HEK293 (cell line): ENCODE data around the gene MED6.

Experiments
- AEBP2 ChIP-seq: fragments of 450-650 bp; formaldehyde crosslinking; IDR thresholded peaks from 2 replicates; pipeline ENCODE4 v1.5.1; 2016; ENCODE audit warnings: missing biosample characterization, missing genetic modification characterization, borderline replicate concordance
- HOXC10 ChIP-seq: sonication (generic); formaldehyde crosslinking; IDR thresholded peaks from 2 replicates; pipeline ENCODE4 v1.8.1; 2023; ENCODE audit warnings: mild to moderate bottlenecking, missing genetic modification reagents
- KLF1 ChIP-seq: fragments of 450-650 bp; formaldehyde crosslinking; IDR thresholded peaks from 2 replicates; pipeline ENCODE4 v1.5.1; 2016; ENCODE audit warnings: missing biosample characterization, missing genetic modification characterization
- KLF8 ChIP-seq: fragments of 450-650 bp; formaldehyde crosslinking; IDR thresholded peaks from 2 replicates; pipeline ENCODE4 v1.5.1; 2016; ENCODE audit warnings: missing biosample characterization, missing genetic modification characterization
- PRDM1 ChIP-seq: fragments of 450-650 bp; formaldehyde crosslinking; IDR thresholded peaks from 2 replicates; pipeline ENCODE4; 2016; ENCODE audit warnings: missing biosample characterization, missing genetic modification characterization
- SCRT2 ChIP-seq: fragments of 450-650 bp; formaldehyde crosslinking; IDR thresholded peaks from 2 replicates; pipeline ENCODE4 v1.5.1; 2016; ENCODE audit warnings: missing biosample characterization, missing genetic modification characterization
- SP3 ChIP-seq: fragments of 450-650 bp; formaldehyde crosslinking; IDR thresholded peaks from 2 replicates; pipeline ENCODE4 v1.5.1; 2016; ENCODE audit warnings: missing biosample characterization, missing genetic modification characterization
- SP7 ChIP-seq: fragments of 450-650 bp; formaldehyde crosslinking; IDR thresholded peaks from 2 replicates; pipeline ENCODE4 v1.5.1; 2016; ENCODE audit warnings: missing biosample characterization, missing genetic modification characterization
- WT1 ChIP-seq: fragments of 450-650 bp; formaldehyde crosslinking; IDR thresholded peaks from 2 replicates; pipeline ENCODE4 v1.5.1; 2016; ENCODE audit warnings: missing biosample characterization, missing genetic modification characterization
- YY1 ChIP-seq: fragments of 450-650 bp; formaldehyde crosslinking; IDR thresholded peaks from 2 replicates; pipeline ENCODE4 v1.5.1; 2018; ENCODE audit warnings: missing biosample characterization, missing genetic modification characterization
- ZBTB1 ChIP-seq: fragments of 450-650 bp; formaldehyde crosslinking; IDR thresholded peaks from 2 replicates; pipeline ENCODE4 v1.5.1; 2016; ENCODE audit warnings: missing biosample characterization, missing genetic modification characterization
- ZBTB48 ChIP-seq: fragments of 450-650 bp; formaldehyde crosslinking; IDR thresholded peaks from 2 replicates; pipeline ENCODE4 v1.5.1; 2016; ENCODE audit warnings: missing biosample characterization, missing genetic modification characterization
- ZFHX2 ChIP-seq: fragments of 450-650 bp; formaldehyde crosslinking; conservative IDR thresholded peaks from 2 replicates; pipeline ENCODE4 v1.5.1; 2016; ENCODE audit warnings: missing biosample characterization, missing genetic modification characterization
- ZIC2 ChIP-seq: fragments of 450-650 bp; formaldehyde crosslinking; IDR thresholded peaks from 2 replicates; pipeline ENCODE4 v1.5.1; 2016; ENCODE audit warnings: missing biosample characterization, missing genetic modification characterization
- ZNF121 ChIP-seq: fragments of 450-650 bp; formaldehyde crosslinking; IDR thresholded peaks from 2 replicates; pipeline ENCODE4 v1.5.1; 2016; ENCODE audit warnings: missing biosample characterization, missing genetic modification characterization
- ZNF132 ChIP-seq: fragments of 450-650 bp; formaldehyde crosslinking; IDR thresholded peaks from 2 replicates; pipeline ENCODE4 v1.5.1; 2017; ENCODE audit warnings: missing biosample characterization, missing genetic modification characterization, borderline replicate concordance
- ZNF140 ChIP-seq: fragments of 450-650 bp; formaldehyde crosslinking; IDR thresholded peaks from 2 replicates; pipeline ENCODE4 v1.5.1; 2016; ENCODE audit warnings: missing biosample characterization, missing genetic modification characterization
- ZNF19 ChIP-seq: fragments of 450-650 bp; formaldehyde crosslinking; IDR thresholded peaks from 2 replicates; pipeline ENCODE4; 2016; ENCODE audit warnings: missing biosample characterization, missing genetic modification characterization, low read depth
- ZNF221 ChIP-seq: fragments of 450-650 bp; formaldehyde crosslinking; IDR thresholded peaks from 2 replicates; pipeline ENCODE4 v1.5.1; 2017; ENCODE audit warnings: missing biosample characterization, missing genetic modification characterization, borderline replicate concordance
- ZNF23 ChIP-seq: fragments of 450-650 bp; formaldehyde crosslinking; IDR thresholded peaks from 2 replicates; pipeline ENCODE4 v1.5.1; 2016; ENCODE audit warnings: missing biosample characterization, missing genetic modification characterization, borderline replicate concordance
- ZNF239 ChIP-seq: fragments of 450-650 bp; formaldehyde crosslinking; IDR thresholded peaks from 2 replicates; pipeline ENCODE4 v1.5.1; 2016; ENCODE audit warnings: missing biosample characterization, missing genetic modification characterization
- ZNF302 ChIP-seq: fragments of 450-650 bp; formaldehyde crosslinking; IDR thresholded peaks from 2 replicates; pipeline ENCODE4 v1.5.1; 2016; ENCODE audit warnings: missing biosample characterization, missing genetic modification characterization, low read depth
- ZNF354C ChIP-seq: fragments of 450-650 bp; formaldehyde crosslinking; IDR thresholded peaks from 2 replicates; pipeline ENCODE4 v1.5.1; 2016; ENCODE audit warnings: missing biosample characterization, missing genetic modification characterization, low read depth, borderline replicate concordance
- ZNF366 ChIP-seq: fragments of 450-650 bp; formaldehyde crosslinking; conservative IDR thresholded peaks from 2 replicates; pipeline ENCODE4 v1.5.1; 2016; ENCODE audit warnings: missing biosample characterization, missing genetic modification characterization
- ZNF394 ChIP-seq: fragments of 450-650 bp; formaldehyde crosslinking; IDR thresholded peaks from 2 replicates; pipeline ENCODE4 v1.5.1; 2016; ENCODE audit warnings: missing biosample characterization, missing genetic modification characterization, mild to moderate bottlenecking, moderate library complexity, borderline replicate concordance
- ZNF510 ChIP-seq: fragments of 450-650 bp; formaldehyde crosslinking; IDR thresholded peaks from 2 replicates; pipeline ENCODE4 v1.5.1; 2018; ENCODE audit warnings: mild to moderate bottlenecking, missing genetic modification characterization, missing biosample characterization; ENCODE audit not compliant: insufficient replicate concordance
- ZNF544 ChIP-seq: fragments of 450-650 bp; formaldehyde crosslinking; IDR thresholded peaks from 2 replicates; pipeline ENCODE4 v1.5.0; 2017; ENCODE audit warnings: missing biosample characterization, missing genetic modification characterization
- ZNF571 ChIP-seq: fragments of 450-650 bp; formaldehyde crosslinking; IDR thresholded peaks from 2 replicates; pipeline ENCODE4 v1.5.0; 2017; ENCODE audit warnings: missing biosample characterization, missing genetic modification characterization
- ZNF600 ChIP-seq: fragments of 450-650 bp; formaldehyde crosslinking; IDR thresholded peaks from 2 replicates; pipeline ENCODE4 v1.5.1; 2016; ENCODE audit warnings: missing biosample characterization, missing genetic modification characterization
- ZNF660 ChIP-seq: fragments of 450-650 bp; IDR thresholded peaks from 2 replicates; pipeline ENCODE4 v1.5.1; 2018; ENCODE audit warnings: missing biosample characterization, mild to moderate bottlenecking, missing genetic modification characterization
- ZNF670 ChIP-seq: fragments of 450-650 bp; formaldehyde crosslinking; IDR thresholded peaks from 2 replicates; pipeline ENCODE4 v1.5.1; 2016; ENCODE audit warnings: missing biosample characterization, missing genetic modification characterization, low read depth
- ZNF747 ChIP-seq: fragments of 450-650 bp; formaldehyde crosslinking; IDR thresholded peaks from 2 replicates; pipeline ENCODE4 v1.5.1; 2016; ENCODE audit warnings: missing biosample characterization, missing genetic modification characterization
- ZNF76 ChIP-seq: fragments of 450-650 bp; formaldehyde crosslinking; IDR thresholded peaks from 2 replicates; pipeline ENCODE4; 2016; ENCODE audit warnings: low read depth, missing biosample characterization, missing genetic modification characterization, borderline replicate concordance
- ZNF843 ChIP-seq: fragments of 450-650 bp; formaldehyde crosslinking; IDR thresholded peaks from 2 replicates; pipeline ENCODE4 v1.5.1; 2016; ENCODE audit warnings: missing biosample characterization, missing genetic modification characterization
- ZSCAN30 ChIP-seq: fragments of 450-650 bp; IDR thresholded peaks from 2 replicates; pipeline ENCODE4 v1.5.1; 2018; ENCODE audit warnings: missing biosample characterization, mild to moderate bottlenecking, missing genetic modification characterization, moderate library complexity
- TF ChIP-seq, protein P1 (sequence below): IDR thresholded peaks from 2 replicates; pipeline ENCODE4 v1.6.1; 2011; ENCODE audit warnings: mild to moderate bottlenecking, low read depth, low read length, borderline replicate concordance
- TF ChIP-seq, protein P2 (sequence below): fragments of 450-650 bp; formaldehyde crosslinking; optimal IDR thresholded peaks from 2 replicates; pipeline ENCODE3; 2016; ENCODE audit warnings: missing biosample characterization, mild to moderate bottlenecking, missing genetic modification characterization
- TF ChIP-seq, protein P3 (sequence below): fragments of 450-650 bp; formaldehyde crosslinking; IDR thresholded peaks from 2 replicates; pipeline ENCODE4 v1.5.1; 2017; ENCODE audit warnings: missing biosample characterization, missing genetic modification characterization

MED6 gene

GRCh38 chr14:70641548-70642302 is 41.3 kb upstream of the MED6 start, which contains the start of gene TTC9 (continued):
- no peak for TF ChIP-seq ZNF366 (tag by site-specific recombination)
- TF ChIP-seq ZNF843 = no peak
- no peak for TF ChIP-seq ZNF23 (tag by site-specific recombination)
- no peak for TF ChIP-seq ZNF354C
- no peak for TF ChIP-seq ZNF544 (tag by site-specific recombination)
- no peak for TF ChIP-seq ZSCAN30 (tag by site-specific recombination)
- no peak for TF ChIP-seq YY1
- TF ChIP-seq ZNF660 (tag by site-specific recombination) = no peak
- TF ChIP-seq, protein P1, sequence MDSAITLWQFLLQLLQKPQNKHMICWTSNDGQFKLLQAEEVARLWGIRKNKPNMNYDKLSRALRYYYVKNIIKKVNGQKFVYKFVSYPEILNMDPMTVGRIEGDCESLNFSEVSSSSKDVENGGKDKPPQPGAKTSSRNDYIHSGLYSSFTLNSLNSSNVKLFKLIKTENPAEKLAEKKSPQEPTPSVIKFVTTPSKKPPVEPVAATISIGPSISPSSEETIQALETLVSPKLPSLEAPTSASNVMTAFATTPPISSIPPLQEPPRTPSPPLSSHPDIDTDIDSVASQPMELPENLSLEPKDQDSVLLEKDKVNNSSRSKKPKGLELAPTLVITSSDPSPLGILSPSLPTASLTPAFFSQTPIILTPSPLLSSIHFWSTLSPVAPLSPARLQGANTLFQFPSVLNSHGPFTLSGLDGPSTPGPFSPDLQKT = no peak
- no peak for TF ChIP-seq PRDM1 (tag by site-specific recombination)
- TF ChIP-seq ZNF600 (tag by site-specific recombination) = no peak
- TF ChIP-seq, protein P2, sequence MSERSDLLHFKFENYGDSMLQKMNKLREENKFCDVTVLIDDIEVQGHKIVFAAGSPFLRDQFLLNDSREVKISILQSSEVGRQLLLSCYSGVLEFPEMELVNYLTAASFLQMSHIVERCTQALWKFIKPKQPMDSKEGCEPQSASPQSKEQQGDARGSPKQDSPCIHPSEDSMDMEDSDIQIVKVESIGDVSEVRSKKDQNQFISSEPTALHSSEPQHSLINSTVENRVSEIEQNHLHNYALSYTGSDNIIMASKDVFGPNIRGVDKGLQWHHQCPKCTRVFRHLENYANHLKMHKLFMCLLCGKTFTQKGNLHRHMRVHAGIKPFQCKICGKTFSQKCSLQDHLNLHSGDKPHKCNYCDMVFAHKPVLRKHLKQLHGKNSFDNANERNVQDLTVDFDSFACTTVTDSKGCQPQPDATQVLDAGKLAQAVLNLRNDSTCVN (tag by site-specific recombination) = peak; percentile 35
- TF ChIP-seq ZNF747 = no peak
- no peak for TF ChIP-seq ZNF302 (tag by site-specific recombination)
- no peak for TF ChIP-seq SCRT2
- TF ChIP-seq WT1 = no peak
- no peak for TF ChIP-seq KLF8 (tag by site-specific recombination)
- 0 out of 2 replicates have a peak, but pooled peaks have one; percentile 34 for TF ChIP-seq SP7 (tag by site-specific recombination)
- no peak for TF ChIP-seq ZNF571 (tag by site-specific recombination)
- TF ChIP-seq ZNF121 (tag by site-specific recombination) = no peak
- TF ChIP-seq ZNF140 = no peak
- no peak for TF ChIP-seq ZNF510
- no peak for TF ChIP-seq ZBTB1 (tag by site-specific recombination)
- TF ChIP-seq KLF1 (tag by site-specific recombination) = 0 out of 2 replicates have a peak, but pooled peaks have one; percentile 24
- no peak for TF ChIP-seq ZNF132 (tag by site-specific recombination)
- TF ChIP-seq ZBTB48 (tag by site-specific recombination) = no peak
- no peak for TF ChIP-seq ZNF239 (tag by site-specific recombination)
- no peak for TF ChIP-seq ZNF19 (tag by site-specific recombination)
- no peak for TF ChIP-seq HOXC10 (CRISPR knock-in tag)
- no peak for TF ChIP-seq ZIC2 (tag by site-specific recombination)
- no peak for TF ChIP-seq ZNF394
- TF ChIP-seq AEBP2 = no peak
- peak; percentile 32; the same call in 1 of the 2 replicates for TF ChIP-seq SP3 (tag by site-specific recombination)
- TF ChIP-seq, protein P3, sequence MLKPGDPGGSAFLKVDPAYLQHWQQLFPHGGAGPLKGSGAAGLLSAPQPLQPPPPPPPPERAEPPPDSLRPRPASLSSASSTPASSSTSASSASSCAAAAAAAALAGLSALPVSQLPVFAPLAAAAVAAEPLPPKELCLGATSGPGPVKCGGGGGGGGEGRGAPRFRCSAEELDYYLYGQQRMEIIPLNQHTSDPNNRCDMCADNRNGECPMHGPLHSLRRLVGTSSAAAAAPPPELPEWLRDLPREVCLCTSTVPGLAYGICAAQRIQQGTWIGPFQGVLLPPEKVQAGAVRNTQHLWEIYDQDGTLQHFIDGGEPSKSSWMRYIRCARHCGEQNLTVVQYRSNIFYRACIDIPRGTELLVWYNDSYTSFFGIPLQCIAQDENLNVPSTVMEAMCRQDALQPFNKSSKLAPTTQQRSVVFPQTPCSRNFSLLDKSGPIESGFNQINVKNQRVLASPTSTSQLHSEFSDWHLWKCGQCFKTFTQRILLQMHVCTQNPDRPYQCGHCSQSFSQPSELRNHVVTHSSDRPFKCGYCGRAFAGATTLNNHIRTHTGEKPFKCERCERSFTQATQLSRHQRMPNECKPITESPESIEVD (tag by site-specific recombination) = no peak
- peak; percentile 48 for TF ChIP-seq ZFHX2 (tag by site-specific recombination)
- no peak for TF ChIP-seq ZNF221 (tag by site-specific recombination)
- TF ChIP-seq ZNF76 = 0 out of 2 replicates have a peak, but pooled peaks have one; percentile 21
- no peak for TF ChIP-seq ZNF670 (tag by site-specific recombination)
